Choroid plexus epithelial cell (primary cell): ENCODE data around the gene PHLDA3.
A peak's percentile ranks its signal among the peaks of the same experiment; 100 is the strongest.
"Not testable (repeated sequence)": the region's sequence is repeated elsewhere in the genome, so short reads cannot be mapped to it uniquely, and the experiment has no call there.

Source experiments
- DNase-seq: peaks from one replicate; pipeline ENCODE4 v3.0.0-alpha.2; 2010; ENCODE audit warnings: low read depth
- H3K4me3 ChIP-seq: 2 replicates; pipeline ENCODE4 v1.5.1; 2011; ENCODE audit warnings: low read depth, mild to moderate bottlenecking, control low read depth, low read length, moderate library complexity
- CTCF ChIP-seq: conservative IDR thresholded peaks from 2 replicates; pipeline ENCODE4 v1.5.1; 2011; ENCODE audit warnings: low read depth, mild to moderate bottlenecking, control low read depth, inconsistent platforms, low read length, moderate library complexity

Gene PHLDA3

GRCh38 chr1:201473296-201473695, 4.3 kb upstream of the PHLDA3 start:
- no peak for TF ChIP-seq CTCF
- no peak overlapping the region for H3K4me3 ChIP-seq

DNA sequence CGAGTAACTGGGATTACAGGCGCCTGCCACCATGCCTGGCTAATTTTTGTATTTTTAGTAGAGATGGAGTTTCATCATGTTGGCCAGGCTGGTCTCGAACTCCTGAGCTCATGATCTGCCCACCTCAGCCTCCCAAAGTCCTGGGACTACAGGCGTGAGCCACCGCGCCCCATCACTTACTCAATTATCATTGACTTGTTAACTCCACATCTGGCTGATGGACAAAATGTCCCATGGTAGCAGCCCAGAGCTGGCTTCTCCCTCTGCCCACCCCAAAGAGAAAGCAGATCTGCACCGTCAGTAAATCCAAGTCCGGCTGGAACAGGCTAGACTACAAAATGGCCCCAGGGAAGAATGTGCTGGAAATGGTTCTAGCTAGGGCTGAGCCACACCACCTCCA, 3.3 kb upstream of the PHLDA3 start:
- not testable (repeated sequence) for DNase-seq, H3K4me3 ChIP-seq

More at GRCh38 chr1:201473296-201473695, 4.3 kb upstream of the PHLDA3 start:
- DNase-seq, result no peak

DNA sequence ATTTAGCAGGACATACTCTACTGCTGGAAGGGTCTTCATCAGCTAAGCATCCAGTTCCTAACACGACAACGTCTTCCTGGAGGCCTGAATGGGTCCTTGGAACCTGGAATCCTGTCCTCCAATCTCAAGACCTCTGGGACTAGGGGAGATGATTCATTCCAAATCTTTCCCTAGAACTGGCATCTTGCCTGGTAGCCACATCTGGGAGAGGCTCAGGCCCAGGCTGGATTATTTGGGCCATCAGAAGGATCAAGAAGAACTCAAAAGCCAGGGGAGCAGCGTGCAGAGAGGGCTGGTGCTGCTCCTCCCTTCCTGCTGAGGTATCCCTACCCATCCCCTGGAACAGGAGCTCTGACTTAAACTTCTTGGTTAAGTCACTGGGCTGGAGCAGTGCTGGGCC, 2.8 kb upstream of the PHLDA3 start:
- no peak for TF ChIP-seq CTCF
- no peak for DNase-seq
- no peak overlapping the region for H3K4me3 ChIP-seq

GRCh38 chr1:201470581-201470980, 1.6 kb upstream of the PHLDA3 start:
- TF ChIP-seq CTCF, result no peak
- H3K4me3 ChIP-seq, result no peak overlapping the region
- no peak for DNase-seq

DNA sequence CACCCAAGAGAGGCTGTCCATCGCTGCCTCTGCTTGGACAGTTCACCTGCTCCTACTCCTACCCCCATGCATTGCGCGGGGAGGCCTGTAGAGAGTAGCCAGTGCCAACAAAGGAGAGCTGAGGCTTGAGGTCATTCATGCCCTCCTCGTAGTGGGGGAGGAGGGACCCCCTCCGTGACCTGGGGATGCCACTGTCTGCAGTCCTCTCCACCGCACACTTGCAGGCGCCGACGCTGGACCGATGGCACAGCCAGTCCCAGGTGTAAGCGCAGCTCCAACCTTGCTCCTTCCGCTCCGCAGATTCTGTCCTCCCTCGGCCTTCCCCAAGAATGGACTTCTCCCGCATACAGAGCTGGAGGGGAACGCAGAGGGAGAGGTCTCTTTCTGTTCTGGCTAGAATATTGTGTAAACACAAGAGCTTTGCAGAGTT, 672 bp upstream of the PHLDA3 start:
- no peak for DNase-seq
- H3K4me3 ChIP-seq, result peak overlapping the region; percentile 92
- TF ChIP-seq CTCF, result no peak

DNA sequence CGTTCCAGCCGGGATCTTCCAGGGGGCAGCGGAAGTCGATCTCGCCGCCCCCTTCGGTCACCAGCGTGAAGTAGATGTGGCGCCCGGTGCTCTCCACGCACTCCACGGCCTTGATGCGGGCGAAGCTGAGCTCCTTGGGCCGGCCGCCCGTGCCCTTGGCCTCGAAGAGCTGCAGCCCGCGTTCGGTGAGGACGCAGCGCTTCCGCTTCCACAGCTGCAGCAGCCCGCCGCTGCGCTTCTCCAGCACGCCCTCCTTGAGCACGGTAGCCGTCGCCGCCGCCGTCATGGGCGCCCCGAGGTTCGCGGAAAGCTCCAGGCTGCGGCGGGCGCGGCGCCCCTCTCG, 516 bp downstream of the PHLDA3 start:
- no peak for TF ChIP-seq CTCF
- H3K4me3 ChIP-seq, result peak overlapping the region; percentile 92
- no peak for DNase-seq

DNA sequence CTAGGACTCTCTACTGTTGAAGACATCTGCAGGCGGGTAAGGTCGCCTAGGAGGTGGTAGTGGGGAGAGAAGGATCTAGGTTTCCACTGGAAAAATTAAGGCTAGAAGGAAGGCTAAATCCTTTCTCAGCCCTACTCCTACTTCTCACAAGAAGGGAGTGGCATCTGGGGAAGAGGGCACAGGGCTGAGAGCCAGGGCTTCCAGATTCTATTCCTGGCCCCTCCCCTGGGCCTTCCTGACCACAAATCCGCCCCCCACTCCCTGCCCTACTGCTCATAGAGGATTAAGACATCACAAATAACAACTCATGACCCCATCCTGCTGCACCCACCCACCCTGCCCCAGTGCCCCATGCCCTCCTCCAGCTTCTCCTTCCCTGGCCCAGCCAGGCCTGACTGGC, 2.5 kb downstream of the PHLDA3 start:
- TF ChIP-seq CTCF, result no peak
- DNase-seq, result no peak
- peak overlapping the region; percentile 92 for H3K4me3 ChIP-seq

DNA sequence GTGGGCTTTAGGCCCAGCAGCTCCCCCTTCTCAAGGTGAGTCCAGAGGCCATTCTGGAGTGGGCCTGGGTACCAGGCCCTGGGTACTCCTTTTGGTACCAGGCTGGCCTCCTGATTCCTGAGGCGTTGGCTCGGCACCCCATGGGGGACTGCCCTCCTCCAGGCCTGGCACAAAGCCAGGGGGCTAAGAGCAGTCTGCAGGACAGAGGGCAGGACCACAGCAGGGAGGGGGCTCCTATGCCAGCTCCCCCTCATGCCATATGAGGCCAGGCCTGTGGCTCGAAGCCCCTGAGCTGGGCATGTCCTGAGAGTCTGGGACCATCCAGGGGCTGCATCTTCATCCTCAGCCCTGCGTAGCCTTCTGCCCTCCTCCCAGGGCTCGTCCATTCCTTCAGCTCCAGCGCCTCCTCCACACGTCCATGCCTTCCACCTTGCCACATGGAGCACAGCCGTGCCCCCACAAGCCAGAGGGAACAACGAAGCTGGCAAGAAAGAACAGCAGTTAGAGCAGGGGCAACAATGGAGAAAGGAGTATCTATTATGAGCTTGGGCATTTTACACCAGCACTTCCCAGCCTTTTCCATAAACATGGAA, 3.2 kb downstream of the PHLDA3 start:
- no peak for TF ChIP-seq CTCF
- peak overlapping the region; percentile 92 for H3K4me3 ChIP-seq
- DNase-seq, result no peak
